CD4-positive, alpha-beta T cell (primary cell): Measurements from ENCODE around the gene SERPINF2. TPM values are rescaled to one million over a fixed set of nuclear protein-coding genes. Genes with fewer than 3 reads are reported as not detected.

Experiments used
- ATAC-seq: fragments of 200-7000 bp; cut with Tn5 transposase; one replicate; pipeline ENCODE4 v1.10.0; 2022; ENCODE audit warnings: mild to moderate bottlenecking; ENCODE audit not compliant: poor library complexity
- CTCF ChIA-PET: fragments of 350-600 bp; sonication (Branson Sonifier 250); formaldehyde crosslinking; loops from one replicate; lab custom pipeline; 2021; ENCODE audit warnings: antibody characterized with exemption, inconsistent platforms; lab: Charles Lee
- POLR2A ChIA-PET: fragments of 350-600 bp; sonication (Branson Sonifier 250); formaldehyde crosslinking; loops from one replicate; lab custom pipeline; 2021; ENCODE audit warnings: antibody characterized with exemption, inconsistent platforms; lab: Charles Lee
- DNase-seq, 14 experiments: peaks; one replicate each; pipeline ENCODE4 v3.0.0-alpha.2; 2013 to 2020; ENCODE audit warnings: mixed read lengths in 2 of 14
- H3K27ac ChIP-seq, 2 donors: one replicate each; pipeline versions ENCODE4 v1.5.1 to v1.7.0; 2013; ENCODE audit warnings: low read length in 2 of 2, low read depth in 1 of 2, mild to moderate bottlenecking in 1 of 2
- H3K27me3 ChIP-seq, 2 experiments: 1 replicate in 1 of 2; 2 replicates in 1 of 2; pipeline versions ENCODE4 v1.6.1 to v1.7.0; 2013; ENCODE audit warnings: low read length in 2 of 2, control low read depth in 1 of 2, mild to moderate bottlenecking in 1 of 2, moderate library complexity in 1 of 2; ENCODE audit not compliant: insufficient read depth in 2 of 2, control insufficient read depth in 1 of 2
- H3K36me3 ChIP-seq: one replicate; pipeline ENCODE4 v1.6.1; 2013; ENCODE audit warnings: low read length, control low read depth; ENCODE audit not compliant: insufficient read depth
- H3K4me1 ChIP-seq: one replicate; pipeline ENCODE4 v1.6.1; 2013; ENCODE audit warnings: low read length, control low read depth; ENCODE audit not compliant: insufficient read depth
- H3K4me3 ChIP-seq: one replicate; pipeline ENCODE4 v1.5.1; 2013; ENCODE audit warnings: mild to moderate bottlenecking, low read length, moderate library complexity
- H3K9me3 ChIP-seq, 2 experiments: 1 replicate in 1 of 2; 2 replicates in 1 of 2; pipeline versions ENCODE4 v1.6.1 to v1.7.0; 2013; ENCODE audit warnings: low read length in 2 of 2, mild to moderate bottlenecking in 2 of 2, control low read depth in 1 of 2, moderate library complexity in 1 of 2; ENCODE audit not compliant: control insufficient read depth in 1 of 2, insufficient read depth in 1 of 2
- H3K27ac Mint-ChIP-seq: one replicate; pipeline ENCODE4 v1.8.0; 2020; ENCODE audit warnings: mixed read lengths
- H3K27me3 Mint-ChIP-seq: one replicate; pipeline ENCODE4 v1.8.0; 2021; ENCODE audit warnings: mixed read lengths
- H3K36me3 Mint-ChIP-seq: one replicate; pipeline ENCODE4 v1.8.0; 2021; ENCODE audit warnings: low read depth, mixed read lengths
- H3K4me1 Mint-ChIP-seq: one replicate; pipeline ENCODE4 v1.8.0; 2021; ENCODE audit warnings: low read depth, mixed read lengths
- H3K4me3 Mint-ChIP-seq: one replicate; pipeline ENCODE4 v1.8.0; 2020; ENCODE audit warnings: mild to moderate bottlenecking, mixed read lengths
- H3K9me3 Mint-ChIP-seq: one replicate; pipeline ENCODE4 v1.8.0; 2020; ENCODE audit warnings: mixed read lengths
- CTCF ChIP-seq: fragments of 200-600 bp; IDR thresholded peaks from one replicate; pipeline ENCODE4 v1.8.0; 2022; ENCODE audit warnings: antibody characterized with exemption, mild to moderate bottlenecking
- intact Hi-C, 2 experiments: fragments of 100-400 bp; cut with DNase I in 1 of 2; cut with micrococcal nuclease in 1 of 2; formaldehyde crosslinking; loops; one replicate each; pipeline versions ENCODE4 v1.15.1 to v1.9.0; 2023 to 2025; cut with DNase I, micrococcal nuclease
- total RNA-seq, 174 experiments: library from RNA in 2 of 174; stranded (reverse) in 2 of 174; gene quantifications; one replicate each; pipeline ENCODE4 v1.2.3 and lab custom pipeline; 2021 to 2026

SERPINF2 gene
- total RNA-seq, 2 experiments from 2014 or later, result 0.49 to 0.59 TPM

- no peaks in the 10 kb centered on the region for H3K27me3 ChIP-seq
- Mint-ChIP-seq H3K27ac (no peak overlapping the region), H3K4me1 (peaks cover 24% of the 10 kb centered on the region), H3K4me3 (peak overlapping the region; percentile 38), H3K27me3 (no peaks in the 10 kb centered on the region), H3K9me3 (no peaks in the 10 kb centered on the region), H3K36me3 (peaks cover 37% of the 10 kb centered on the region)
- peaks cover 50% of the 10 kb centered on the region for H3K36me3 ChIP-seq
- no peak for ATAC-seq
- H3K4me1 ChIP-seq, result peaks cover 66% of the 10 kb centered on the region
- no peaks in the 10 kb centered on the region for H3K9me3 ChIP-seq
- POLR2A ChIA-PET, result interaction anchor here (1.2 to 2.9 kb wide), 2 partner anchors 36 to 101 kb away, joined by 3 to 8 read pairs; partner anchors contain the start of gene SMYD4
- intact Hi-C loops, result loop anchor here in 1 of 2 experiments (10.0 kb wide), 1 partner anchor 557 kb away; no protein-coding TSS in a partner anchor
- no peak overlapping the region for H3K4me3 ChIP-seq
- no peak for TF ChIP-seq CTCF
- CTCF ChIA-PET, result no interaction called here
- no peak overlapping the region for H3K27ac ChIP-seq
- DNase-seq, result peak in 1 of 14 experiments; percentile 14
Observed at GRCh38 chr17:1727876-1728630, 14.6 kb upstream of the SERPINF2 start.

- peaks cover 38% of the 10 kb centered on the region for H3K36me3 Mint-ChIP-seq
- H3K9me3 Mint-ChIP-seq, result no peaks in the 10 kb centered on the region
- H3K4me1 Mint-ChIP-seq, result peaks cover 19% of the 10 kb centered on the region
- H3K9me3 ChIP-seq, result no peaks in the 10 kb centered on the region
- POLR2A ChIA-PET, result no interaction called here
- H3K27me3 Mint-ChIP-seq, result no peaks in the 10 kb centered on the region
- peak overlapping the region; percentile 62 for H3K27ac Mint-ChIP-seq
- H3K4me1 ChIP-seq, result peaks cover 51% of the 10 kb centered on the region
- H3K27ac ChIP-seq, result no peak overlapping the region
- CTCF ChIA-PET, result no interaction called here
- H3K27me3 ChIP-seq, result no peaks in the 10 kb centered on the region
- intact Hi-C loops, result loop anchor here in 1 of 2 experiments (10.0 kb wide), 1 partner anchor 555 kb away; no protein-coding TSS in a partner anchor
- TF ChIP-seq CTCF, result no peak
- H3K4me3 Mint-ChIP-seq, result no peak overlapping the region
- ATAC-seq, result no peak
- no peak for DNase-seq
- peaks cover 66% of the 10 kb centered on the region for H3K36me3 ChIP-seq
- H3K4me3 ChIP-seq, result no peak overlapping the region
Observed at GRCh38 chr17:1729966-1730325, 12.7 kb upstream of the SERPINF2 start.

GRCh38 chr17:1730326-1731193 is 12.1 kb upstream of the SERPINF2 start:
- ChIA-PET POLR2A (interaction anchor here (0.8 kb wide), 1 partner anchor 34 kb away, joined by 4 read pairs; no protein-coding TSS in a partner anchor), CTCF (no interaction called here)
- Histone ChIP-seq H3K36me3 (peaks cover 70% of the 10 kb centered on the region), H3K27me3 (no peaks in the 10 kb centered on the region), H3K27ac (no peak overlapping the region), H3K9me3 (no peaks in the 10 kb centered on the region), H3K4me3 (no peak overlapping the region), H3K4me1 (peaks cover 47% of the 10 kb centered on the region)
- H3K9me3 Mint-ChIP-seq, result no peaks in the 10 kb centered on the region
- intact Hi-C loops, result no loop called here
- peak in 1 of 14 experiments; percentile 19 for DNase-seq
- ATAC-seq, result no peak
- no peaks in the 10 kb centered on the region for H3K27me3 Mint-ChIP-seq
- no peak overlapping the region for H3K4me3 Mint-ChIP-seq
- no peak for TF ChIP-seq CTCF
- peaks cover 16% of the 10 kb centered on the region for H3K4me1 Mint-ChIP-seq
- H3K36me3 Mint-ChIP-seq, result peaks cover 40% of the 10 kb centered on the region
- no peak overlapping the region for H3K27ac Mint-ChIP-seq
